Measurements from ENCODE around the gene C22orf39.

C22orf39 gene

GRCh38 chr22:19464975-19465374, 17.5 kb upstream of the C22orf39 start:
- Histone ChIP-seq H3K4me1 (ENCODE audit: low read length) (no peaks in the 10 kb centered on the region), H2AFZ (ENCODE audit: low read length) (no peak overlapping the region), H4K20me1 (ENCODE audit: insufficient read depth, low read length) (no peaks in the 10 kb centered on the region), H3K9me2 (replicated peaks; ENCODE audit: insufficient read depth, low read length) (no peaks in the 10 kb centered on the region), H3F3A (ENCODE audit: insufficient read depth, low read length) (no peaks in the 10 kb centered on the region), H3K36me3 (replicated peaks; ENCODE audit: insufficient read depth, low read length) (peaks cover 17% of the 10 kb centered on the region), H3K27me3 (replicated peaks; ENCODE audit: insufficient read depth, low read length) (no peaks in the 10 kb centered on the region), H3K4me3 (ENCODE audit: low read length) (no peak overlapping the region), H3K79me2 (ENCODE audit: low read length) (peaks cover 17% of the 10 kb centered on the region), H3K9ac (ENCODE audit: low read length) (no peak overlapping the region), H3K4me2 (ENCODE audit: low read depth, low read length) (no peak overlapping the region), H3K9me3 (replicated peaks; ENCODE audit: insufficient read depth, low read length) (no peaks in the 10 kb centered on the region), H3K27ac (ENCODE audit: low read length) (no peak overlapping the region)
- no peak for TF ChIP-seq EZH2phosphoT487 (IDR thresholded peaks at IDR 0.05; ENCODE audit: low read length)
- TF ChIP-seq EZH2 (optimal IDR thresholded peaks at IDR 0.05; ENCODE audit: low read depth, low read length) = no peak
- TF ChIP-seq CTCF (IDR thresholded peaks at IDR 0.05; ENCODE audit: low read length) = no peak
- no peak for DNase-seq

- H3K27ac ChIP-seq (ENCODE audit: low read length) = no peak overlapping the region
- H4K20me1 ChIP-seq (ENCODE audit: insufficient read depth, low read length) = no peaks in the 10 kb centered on the region
- no peak overlapping the region for H3K9ac ChIP-seq (ENCODE audit: low read length)
- H3K79me2 ChIP-seq (ENCODE audit: low read length) = peaks cover 13% of the 10 kb centered on the region
- no peak for TF ChIP-seq EZH2phosphoT487 (IDR thresholded peaks at IDR 0.05; ENCODE audit: low read length)
- TF ChIP-seq EZH2 (optimal IDR thresholded peaks at IDR 0.05; ENCODE audit: low read depth, low read length) = no peak
- TF ChIP-seq CTCF (IDR thresholded peaks at IDR 0.05; ENCODE audit: low read length) = no peak
- no peaks in the 10 kb centered on the region for H3K4me1 ChIP-seq (ENCODE audit: low read length)
- H3K4me2 ChIP-seq (ENCODE audit: low read depth, low read length) = no peak overlapping the region
- H2AFZ ChIP-seq (ENCODE audit: low read length) = no peak overlapping the region
- H3K36me3 ChIP-seq (replicated peaks; ENCODE audit: insufficient read depth, low read length) = peaks cover 13% of the 10 kb centered on the region
- H3F3A ChIP-seq (ENCODE audit: insufficient read depth, low read length) = no peaks in the 10 kb centered on the region
- DNase-seq = no peak
- H3K27me3 ChIP-seq (replicated peaks; ENCODE audit: insufficient read depth, low read length) = no peaks in the 10 kb centered on the region
- no peak overlapping the region for H3K4me3 ChIP-seq (ENCODE audit: low read length)
- H3K9me3 ChIP-seq (replicated peaks; ENCODE audit: insufficient read depth, low read length) = no peaks in the 10 kb centered on the region
- H3K9me2 ChIP-seq (replicated peaks; ENCODE audit: insufficient read depth, low read length) = no peaks in the 10 kb centered on the region
These were observed 17.0 kb upstream of the C22orf39 start for GRCh38 chr22:19464546-19464945.

- no peak overlapping the region for H2AFZ ChIP-seq (ENCODE audit: low read length)
- no peak overlapping the region for H3K4me3 ChIP-seq (ENCODE audit: low read length)
- H3K9ac ChIP-seq (ENCODE audit: low read length) = no peak overlapping the region
- peaks cover 13% of the 10 kb centered on the region for H3K36me3 ChIP-seq (replicated peaks; ENCODE audit: insufficient read depth, low read length)
- no peak overlapping the region for H3K27ac ChIP-seq (ENCODE audit: low read length)
- H3K9me3 ChIP-seq (replicated peaks; ENCODE audit: insufficient read depth, low read length) = no peaks in the 10 kb centered on the region
- no peaks in the 10 kb centered on the region for H3F3A ChIP-seq (ENCODE audit: insufficient read depth, low read length)
- no peaks in the 10 kb centered on the region for H3K27me3 ChIP-seq (replicated peaks; ENCODE audit: insufficient read depth, low read length)
- no peaks in the 10 kb centered on the region for H4K20me1 ChIP-seq (ENCODE audit: insufficient read depth, low read length)
- no peak for DNase-seq
- H3K9me2 ChIP-seq (replicated peaks; ENCODE audit: insufficient read depth, low read length) = no peaks in the 10 kb centered on the region
- no peak for TF ChIP-seq EZH2 (optimal IDR thresholded peaks at IDR 0.05; ENCODE audit: low read depth, low read length)
- TF ChIP-seq CTCF (IDR thresholded peaks at IDR 0.05; ENCODE audit: low read length) = no peak
- no peak for TF ChIP-seq EZH2phosphoT487 (IDR thresholded peaks at IDR 0.05; ENCODE audit: low read length)
- no peaks in the 10 kb centered on the region for H3K4me1 ChIP-seq (ENCODE audit: low read length)
- no peak overlapping the region for H3K4me2 ChIP-seq (ENCODE audit: low read depth, low read length)
- H3K79me2 ChIP-seq (ENCODE audit: low read length) = peaks cover 5% of the 10 kb centered on the region
These were observed 16.3 kb upstream of the C22orf39 start for GRCh38 chr22:19463491-19464469.
